H9 (cell line): Measurements from ENCODE around the gene ZNF618. TPM values are rescaled to one million over a fixed set of nuclear protein-coding genes. Genes with fewer than 3 reads are reported as not detected.

Source experiments
- DNase-seq: peaks from one replicate; pipeline ENCODE4 v3.0.0-alpha.2; 2017
- H2AFZ ChIP-seq: one replicate; pipeline ENCODE4 v1.6.1; 2013; ENCODE audit warnings: mild to moderate bottlenecking, low read length, control low read depth, moderate library complexity
- H2AK5ac ChIP-seq: 2 replicates; pipeline ENCODE4 v1.6.1; 2013; ENCODE audit warnings: low read length, control low read depth, mixed read lengths; ENCODE audit not compliant: insufficient read length
- H2BK120ac ChIP-seq: one replicate; pipeline ENCODE4 v1.6.1; 2013; ENCODE audit warnings: low read depth, mild to moderate bottlenecking, low read length, control low read depth, inconsistent platforms; ENCODE audit not compliant: poor library complexity, severe bottlenecking
- H2BK12ac ChIP-seq: 2 replicates; pipeline ENCODE4 v1.6.1; 2013; ENCODE audit warnings: low read length, control low read depth, mixed read lengths, low read depth; ENCODE audit not compliant: insufficient read length
- H2BK15ac ChIP-seq: 2 replicates; pipeline ENCODE4 v1.6.1; 2013; ENCODE audit warnings: low read depth, low read length, control low read depth
- H2BK20ac ChIP-seq: one replicate; pipeline ENCODE4 v1.6.1; 2013; ENCODE audit warnings: low read depth, mild to moderate bottlenecking, low read length, control low read depth, inconsistent platforms; ENCODE audit not compliant: poor library complexity, severe bottlenecking
- H2BK5ac ChIP-seq: 2 replicates; pipeline ENCODE4 v1.6.1; 2013; ENCODE audit warnings: low read length, control low read depth, mixed read lengths; ENCODE audit not compliant: insufficient read length
- H3K14ac ChIP-seq: 2 replicates; pipeline ENCODE4 v1.6.1; 2013; ENCODE audit warnings: low read length, control low read depth; ENCODE audit not compliant: insufficient read depth
- H3K18ac ChIP-seq: 2 replicates; pipeline ENCODE4 v1.6.1; 2013; ENCODE audit warnings: low read depth, mild to moderate bottlenecking, mixed read lengths, low read length, control low read depth; ENCODE audit not compliant: insufficient read length
- H3K23ac ChIP-seq: 2 replicates; pipeline ENCODE4 v1.6.1; 2013; ENCODE audit warnings: low read length, control low read depth, mixed read lengths, low read depth; ENCODE audit not compliant: insufficient read length
- H3K23me2 ChIP-seq: 2 replicates; pipeline ENCODE4 v1.6.1; 2013; ENCODE audit warnings: low read depth, mild to moderate bottlenecking, mixed read lengths, low read length, control low read depth; ENCODE audit not compliant: insufficient read length, poor library complexity, severe bottlenecking
- H3K27ac ChIP-seq: 2 replicates; pipeline ENCODE4 v1.5.1; 2013; ENCODE audit warnings: low read length, control low read depth, mixed read lengths, low read depth; ENCODE audit not compliant: insufficient read length
- H3K27me3 ChIP-seq: 2 replicates; pipeline ENCODE4 v1.6.1; 2013; ENCODE audit warnings: low read length, control low read depth, inconsistent platforms; ENCODE audit not compliant: insufficient read depth
- H3K4ac ChIP-seq: 2 replicates; pipeline ENCODE4 v1.6.1; 2013; ENCODE audit warnings: low read depth, mild to moderate bottlenecking, control low read depth, inconsistent platforms, low read length, moderate library complexity
- H3K4me1 ChIP-seq: 2 replicates; pipeline ENCODE4 v1.6.1; 2013; ENCODE audit warnings: low read length, control low read depth, inconsistent platforms; ENCODE audit not compliant: insufficient read depth
- H3K4me2 ChIP-seq: 2 replicates; pipeline ENCODE4 v1.6.1; 2013; ENCODE audit warnings: low read length, control low read depth, mixed read lengths; ENCODE audit not compliant: insufficient read length, insufficient read depth
- H3K56ac ChIP-seq: 2 replicates; pipeline ENCODE4 v1.6.1; 2013; ENCODE audit warnings: low read depth, mild to moderate bottlenecking, mixed read lengths, low read length, control low read depth; ENCODE audit not compliant: insufficient read length
- H3K79me1 ChIP-seq: 2 replicates; pipeline ENCODE4 v1.6.1; 2013; ENCODE audit warnings: low read depth, mild to moderate bottlenecking, moderate library complexity, low read length, control low read depth, inconsistent platforms; ENCODE audit not compliant: insufficient read depth, poor library complexity, severe bottlenecking
- H3K79me2 ChIP-seq: 2 replicates; pipeline ENCODE4 v1.6.1; 2013; ENCODE audit warnings: low read length, control low read depth, inconsistent platforms; ENCODE audit not compliant: insufficient read depth
- H3K9ac ChIP-seq: 2 replicates; pipeline ENCODE4 v1.6.1; 2013; ENCODE audit warnings: low read length, control low read depth, mixed read lengths; ENCODE audit not compliant: insufficient read length; ENCODE audit errors: extremely low read depth
- H3K9me3 ChIP-seq: one replicate; pipeline ENCODE4 v1.6.1; 2013; ENCODE audit warnings: low read depth, low read length, inconsistent platforms; ENCODE audit not compliant: control insufficient read depth
- H3T11ph ChIP-seq: one replicate; pipeline ENCODE4 v1.6.1; 2013; ENCODE audit warnings: mild to moderate bottlenecking, low read length, control low read depth, inconsistent platforms
- H4K20me1 ChIP-seq: one replicate; pipeline ENCODE4 v1.6.1; 2013; ENCODE audit not compliant: control insufficient read depth, insufficient read length, insufficient read depth
- H4K5ac ChIP-seq: 2 replicates; pipeline ENCODE4 v1.6.1; 2013; ENCODE audit warnings: low read depth, mild to moderate bottlenecking, mixed read lengths, low read length, control low read depth; ENCODE audit not compliant: insufficient read length
- H4K8ac ChIP-seq: replicated peaks from 2 replicates; pipeline ENCODE4 v1.6.1; 2013; ENCODE audit warnings: low read length, control low read depth, mixed read lengths, low read depth; ENCODE audit not compliant: insufficient read length
- H4K91ac ChIP-seq: 2 replicates; pipeline ENCODE4 v1.6.1; 2013; ENCODE audit warnings: low read depth, mild to moderate bottlenecking, moderate library complexity, mixed read lengths, low read length, control low read depth; ENCODE audit not compliant: insufficient read length
- H3K27ac Mint-ChIP-seq, 3 experiments: 2 replicates in 2 of 3; 3 replicates in 1 of 3; pipeline ENCODE4 v1.8.0; 2020 to 2021; ENCODE audit warnings: mixed read lengths in 3 of 3, mild to moderate bottlenecking in 1 of 3, moderate library complexity in 1 of 3
- H3K27me3 Mint-ChIP-seq: 2 replicates; pipeline ENCODE4 v1.8.0; 2021; ENCODE audit warnings: low read depth, mild to moderate bottlenecking, moderate library complexity, mixed read lengths
- H3K36me3 Mint-ChIP-seq, 3 experiments: 2 replicates in 2 of 3; 3 replicates in 1 of 3; pipeline ENCODE4 v1.8.0; 2020 to 2021; ENCODE audit warnings: low read depth in 3 of 3, mixed read lengths in 3 of 3; ENCODE audit not compliant: insufficient read depth in 1 of 3
- H3K4me1 Mint-ChIP-seq, 2 experiments: 2 replicates each; pipeline ENCODE4 v1.8.0; 2020; ENCODE audit warnings: mixed read lengths in 2 of 2
- H3K4me3 Mint-ChIP-seq, 2 experiments: 2 replicates in 1 of 2; 3 replicates in 1 of 2; pipeline ENCODE4 v1.8.0; 2020 to 2021; ENCODE audit warnings: mild to moderate bottlenecking in 2 of 2, mixed read lengths in 2 of 2, moderate library complexity in 1 of 2
- H3K9me3 Mint-ChIP-seq, 2 experiments: 2 replicates in 1 of 2; 3 replicates in 1 of 2; pipeline ENCODE4 v1.8.0; 2020; ENCODE audit warnings: mild to moderate bottlenecking in 2 of 2, mixed read lengths in 2 of 2, moderate library complexity in 1 of 2
- WGBS: extraction: QIAGEN DNeasy Blood & Tissue Kit; methylation state at CpG from one replicate; pipeline ENCODE4 v1.1.7; 2013; ENCODE audit warnings: missing lambda C conversion rate, low lambda C conversion rate, mixed read lengths; ENCODE audit not compliant: insufficient read length; ENCODE audit errors: extremely low coverage; 5-methylcytosine and 5-hydroxymethylcytosine counted together
- total RNA-seq: library from RNA; stranded (reverse); gene quantifications from 2 replicates; pipeline ENCODE4 v1.2.1, GENCODE V29; 2021
- TF ChIP-seq, protein P1 (sequence below): fragments of 200-600 bp; sonication (generic); conservative IDR thresholded peaks from 3 replicates; pipeline ENCODE4 v1.8.0; 2021; ENCODE audit warnings: antibody characterized with exemption, mild to moderate bottlenecking

The ZNF618 gene
- total RNA-seq, 1 experiment from 2014 or later, result 13.6 TPM

- H3K4ac ChIP-seq, result no peak overlapping the region
- H2BK5ac ChIP-seq, result no peak overlapping the region
- H2BK120ac ChIP-seq, result no peak overlapping the region
- no peak overlapping the region for H4K8ac ChIP-seq
- no peak overlapping the region for H3K27ac ChIP-seq
- no peaks in the 10 kb centered on the region for H3K27me3 ChIP-seq
- H3K4me3 Mint-ChIP-seq, result no peak overlapping the region
- H2BK20ac ChIP-seq, result no peak overlapping the region
- H4K20me1 ChIP-seq, result no peaks in the 10 kb centered on the region
- peaks cover 17 to 24% (median 18%) of the 10 kb centered on the region in 3 experiments for H3K36me3 Mint-ChIP-seq
- no peaks in the 10 kb centered on the region for H3K79me1 ChIP-seq
- H2AFZ ChIP-seq, result no peak overlapping the region
- no peaks in the 10 kb centered on the region for H3K4me1 ChIP-seq
- no peak overlapping the region for H4K5ac ChIP-seq
- no CpG with 5 or more reads among the region's 3 CpGs for WGBS
- peaks cover 3% of the 10 kb centered on the region; the same call in 1 of the 2 replicates for H3K79me2 ChIP-seq
- H3K9me3 Mint-ChIP-seq, result peaks cover 18 to 24% of the 10 kb centered on the region in 2 experiments; a peak in 4 of 5 replicates
- TF ChIP-seq, protein P1, sequence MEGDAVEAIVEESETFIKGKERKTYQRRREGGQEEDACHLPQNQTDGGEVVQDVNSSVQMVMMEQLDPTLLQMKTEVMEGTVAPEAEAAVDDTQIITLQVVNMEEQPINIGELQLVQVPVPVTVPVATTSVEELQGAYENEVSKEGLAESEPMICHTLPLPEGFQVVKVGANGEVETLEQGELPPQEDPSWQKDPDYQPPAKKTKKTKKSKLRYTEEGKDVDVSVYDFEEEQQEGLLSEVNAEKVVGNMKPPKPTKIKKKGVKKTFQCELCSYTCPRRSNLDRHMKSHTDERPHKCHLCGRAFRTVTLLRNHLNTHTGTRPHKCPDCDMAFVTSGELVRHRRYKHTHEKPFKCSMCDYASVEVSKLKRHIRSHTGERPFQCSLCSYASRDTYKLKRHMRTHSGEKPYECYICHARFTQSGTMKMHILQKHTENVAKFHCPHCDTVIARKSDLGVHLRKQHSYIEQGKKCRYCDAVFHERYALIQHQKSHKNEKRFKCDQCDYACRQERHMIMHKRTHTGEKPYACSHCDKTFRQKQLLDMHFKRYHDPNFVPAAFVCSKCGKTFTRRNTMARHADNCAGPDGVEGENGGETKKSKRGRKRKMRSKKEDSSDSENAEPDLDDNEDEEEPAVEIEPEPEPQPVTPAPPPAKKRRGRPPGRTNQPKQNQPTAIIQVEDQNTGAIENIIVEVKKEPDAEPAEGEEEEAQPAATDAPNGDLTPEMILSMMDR, result no peak
- H3K9me3 ChIP-seq, result no peaks in the 10 kb centered on the region
- no peak overlapping the region for H3K18ac ChIP-seq
- no peak overlapping the region for H4K91ac ChIP-seq
- no peaks in the 10 kb centered on the region for H3K27me3 Mint-ChIP-seq
- no peak overlapping the region for H3K23ac ChIP-seq
- H2BK12ac ChIP-seq, result no peak overlapping the region
- DNase-seq, result no peak
- H3K9ac ChIP-seq, result no peak overlapping the region
- H2BK15ac ChIP-seq, result no peak overlapping the region
- peaks cover 0 to 2% of the 10 kb centered on the region in 2 experiments; a peak in 2 of 4 replicates for H3K4me1 Mint-ChIP-seq
- no peak overlapping the region for H3K56ac ChIP-seq
- H3T11ph ChIP-seq, result no peak overlapping the region
- no peak overlapping the region for H3K14ac ChIP-seq
- H2AK5ac ChIP-seq, result no peak overlapping the region
- no peak overlapping the region for H3K4me2 ChIP-seq
- H3K23me2 ChIP-seq, result no peaks in the 10 kb centered on the region
- H3K27ac Mint-ChIP-seq, result no peak overlapping the region; a peak in 1 of 7 replicates
These were observed 44.8 kb downstream of the ZNF618 start for GRCh38 chr9:113920872-113921271.
